ENCODE results near the gene MBD3.

MBD3 gene

GRCh38 chr19:1613146-1613545, 20.5 kb upstream of the MBD3 start:
- H3K4me1 ChIP-seq = peaks cover 0 to under 1% (median 0%) of the 10 kb centered on the region in 4 donors

GRCh38 chr19:1612114-1613086, 19.7 kb upstream of the MBD3 start:
- intact Hi-C loops (cut with DNase I; ENCODE audit: low total_unique reads) = no loop called here
- H3K27ac ChIP-seq = no peak overlapping the region
- H3K27me3 ChIP-seq = no peaks in the 10 kb centered on the region
- no peaks in the 10 kb centered on the region for H3K9me3 ChIP-seq
- H3K36me3 ChIP-seq = peaks cover 49 to 84% (median 57%) of the 10 kb centered on the region in 3 donors
- no peak overlapping the region for H3K4me3 ChIP-seq
- H3K4me1 ChIP-seq = no peaks in the 10 kb centered on the region
- no peak for TF ChIP-seq CTCF (IDR thresholded peaks at IDR 0.05)
- DNase-seq = no peak

More at GRCh38 chr19:1613146-1613545, 20.5 kb upstream of the MBD3 start:
- no peak for TF ChIP-seq CTCF (IDR thresholded peaks at IDR 0.05)
- Histone ChIP-seq H3K4me3 (no peak overlapping the region), H3K36me3 (peaks cover 49 to 92% (median 57%) of the 10 kb centered on the region in 3 donors), H3K9me3 (no peaks in the 10 kb centered on the region), H3K27me3 (no peaks in the 10 kb centered on the region), H3K27ac (no peak overlapping the region)
- intact Hi-C loops (cut with DNase I; ENCODE audit: low total_unique reads) = no loop called here
- no peak for DNase-seq

- Histone ChIP-seq H3K27me3 (no peaks in the 10 kb centered on the region), H3K4me1 (peaks cover 0 to 8% (median 6%) of the 10 kb centered on the region in 4 donors), H3K9me3 (no peaks in the 10 kb centered on the region), H3K36me3 (peaks cover 49 to 75% (median 57%) of the 10 kb centered on the region in 3 donors), H3K27ac (no peak overlapping the region), H3K4me3 (no peak overlapping the region)
- DNase-seq = no peak
- no peak for TF ChIP-seq CTCF (IDR thresholded peaks at IDR 0.05)
- intact Hi-C loops (cut with DNase I; ENCODE audit: low total_unique reads) = no loop called here
These were observed 18.7 kb upstream of the MBD3 start for GRCh38 chr19:1611353-1611752.

- no peaks in the 10 kb centered on the region for H3K9me3 ChIP-seq
- TF ChIP-seq CTCF (IDR thresholded peaks at IDR 0.05) = no peak
- no peak for DNase-seq
- no peak overlapping the region for H3K4me3 ChIP-seq
- peaks cover 47 to 67% (median 53%) of the 10 kb centered on the region in 3 donors for H3K36me3 ChIP-seq
- peaks cover 0 to 12% (median 10%) of the 10 kb centered on the region in 4 donors for H3K4me1 ChIP-seq
- no peak overlapping the region for H3K27ac ChIP-seq
- H3K27me3 ChIP-seq = no peaks in the 10 kb centered on the region
- intact Hi-C loops (cut with DNase I; ENCODE audit: low total_unique reads) = no loop called here
These were observed 17.9 kb upstream of the MBD3 start for GRCh38 chr19:1610579-1610978.

GRCh38 chr19:1609680-1610474, 17.2 kb upstream of the MBD3 start:
- no peaks in the 10 kb centered on the region for H3K9me3 ChIP-seq
- no peak overlapping the region for H3K27ac ChIP-seq
- intact Hi-C loops (cut with DNase I; ENCODE audit: low total_unique reads) = no loop called here
- TF ChIP-seq CTCF (IDR thresholded peaks at IDR 0.05) = no peak
- no peak for DNase-seq
- peaks cover 40 to 60% (median 46%) of the 10 kb centered on the region in 3 donors for H3K36me3 ChIP-seq
- no peak overlapping the region for H3K4me3 ChIP-seq
- no peaks in the 10 kb centered on the region for H3K27me3 ChIP-seq
- H3K4me1 ChIP-seq = peaks cover 0 to 13% (median 10%) of the 10 kb centered on the region in 4 donors

Data from tibial artery (tissue), 4 donors.